ENCODE measurements around the gene ACOT8.
"Not testable (repeated sequence)": the region's sequence is repeated elsewhere in the genome, so short reads cannot be mapped to it uniquely, and the experiment has no call there.

The ACOT8 gene

DNA sequence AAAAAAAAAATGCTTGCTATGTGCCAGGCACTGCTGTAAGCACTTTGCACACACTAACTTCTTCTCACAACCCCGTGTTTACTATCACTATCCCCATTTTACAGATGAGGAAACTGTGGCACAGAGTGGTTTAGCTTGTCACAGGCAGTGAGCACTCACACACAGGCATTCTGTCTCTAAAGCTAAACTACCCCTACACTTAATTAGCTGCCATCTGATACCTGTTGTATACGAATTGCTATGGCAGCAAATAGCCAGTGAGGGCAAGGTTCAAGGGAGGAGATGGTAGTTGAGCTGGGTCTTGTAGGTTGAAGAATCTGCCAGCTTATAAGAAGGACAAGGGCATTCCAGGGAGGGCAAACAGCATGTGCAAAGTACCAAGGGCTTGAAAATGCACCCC, 35.2 kb downstream of the ACOT8 start:
- TF ChIP-seq GATA1 (IDR thresholded peaks at IDR 0.05; ENCODE audit: low read depth, low read length) (no peak), POLR2A (IDR thresholded peaks at IDR 0.05; ENCODE audit: low read length) (no peak)
- DNase-seq: no peak

DNA sequence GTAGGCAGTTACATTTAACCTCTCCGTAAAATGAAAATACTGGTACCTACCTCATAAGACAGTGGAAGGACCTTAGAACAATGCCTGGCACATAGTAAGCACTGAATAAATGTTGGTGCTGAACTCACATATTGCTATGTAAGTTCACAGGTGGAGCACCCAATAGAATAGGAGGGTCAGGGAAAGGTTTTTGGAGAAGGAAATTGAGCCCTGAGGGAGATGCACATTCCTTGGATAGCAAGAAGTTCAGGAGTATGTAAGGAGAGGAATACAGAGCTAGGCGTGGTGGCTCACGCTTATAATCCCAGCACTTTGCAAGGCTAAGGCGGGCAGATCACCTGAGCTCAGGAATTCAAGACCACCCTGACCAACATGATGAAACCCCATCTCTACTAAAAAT, 37.7 kb downstream of the ACOT8 start:
- TF ChIP-seq GATA1 (IDR thresholded peaks at IDR 0.05; ENCODE audit: low read depth, low read length) (no peak), POLR2A (IDR thresholded peaks at IDR 0.05; ENCODE audit: low read length) (no peak)
- no peak for DNase-seq

DNA sequence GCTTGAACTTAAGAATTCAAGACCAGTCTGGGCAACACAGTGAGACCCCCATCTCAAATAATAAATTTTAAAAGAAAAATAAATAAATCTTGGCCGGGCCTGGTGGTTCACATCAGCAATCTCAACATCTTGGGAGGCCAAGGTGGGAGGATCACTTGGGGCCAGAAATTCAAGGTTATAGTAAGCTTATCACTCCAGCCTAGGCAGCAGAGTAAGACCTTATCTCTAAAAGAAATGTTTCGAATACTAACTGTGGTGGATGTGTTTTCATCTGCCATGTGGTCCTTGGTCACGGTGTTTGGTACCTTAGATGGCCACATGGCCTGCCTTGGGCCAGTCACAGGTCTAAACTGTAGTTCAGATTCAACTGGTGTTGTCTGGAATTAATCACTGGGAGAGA, 39.0 kb downstream of the ACOT8 start:
- peak in 1 of 2 experiments; percentile 70 for DNase-seq
- no peak for TF ChIP-seq POLR2A (IDR thresholded peaks at IDR 0.05; ENCODE audit: low read length)
- no peak for TF ChIP-seq GATA1 (IDR thresholded peaks at IDR 0.05; ENCODE audit: low read depth, low read length)

GRCh38 chr20:45817376-45818194, 39.6 kb downstream of the ACOT8 start:
- TF ChIP-seq GATA1 (IDR thresholded peaks at IDR 0.05; ENCODE audit: low read depth, low read length) (no peak), POLR2A (IDR thresholded peaks at IDR 0.05; ENCODE audit: low read length) (peak; percentile 22)
- DNase-seq: no peak

DNA sequence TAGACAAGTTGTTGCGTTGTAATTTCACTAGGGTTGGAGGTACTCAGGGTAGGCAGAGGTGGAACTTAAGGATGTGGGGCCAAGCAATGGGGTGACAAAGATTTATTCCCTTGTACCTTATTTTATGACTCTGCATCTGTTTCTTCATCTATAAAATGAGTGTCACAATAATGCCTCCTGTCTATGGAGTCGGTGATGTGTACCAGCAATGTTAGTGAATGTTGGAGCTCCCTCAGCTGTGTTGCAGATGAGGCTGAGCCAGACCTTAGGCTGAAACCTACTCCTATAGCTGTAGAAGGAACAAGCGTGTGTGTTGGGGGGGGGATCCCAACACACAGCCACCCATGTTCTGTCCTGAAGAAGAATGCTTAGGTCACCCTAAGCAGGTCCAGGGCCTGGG, 40.2 kb downstream of the ACOT8 start:
- TF ChIP-seq POLR2A (IDR thresholded peaks at IDR 0.05; ENCODE audit: low read length) (no peak), GATA1 (IDR thresholded peaks at IDR 0.05; ENCODE audit: low read depth, low read length) (no peak)
- no peak for DNase-seq

- TF ChIP-seq GATA1 (IDR thresholded peaks at IDR 0.05; ENCODE audit: low read depth, low read length): no peak
- no peak for TF ChIP-seq POLR2A (IDR thresholded peaks at IDR 0.05; ENCODE audit: low read length)
Measured at GRCh38 chr20:45814314-45814713, 42.9 kb downstream of the ACOT8 start.

GRCh38 chr20:45813489-45813888, 43.7 kb downstream of the ACOT8 start:
- TF ChIP-seq GATA1 (IDR thresholded peaks at IDR 0.05; ENCODE audit: low read depth, low read length) (no peak), POLR2A (IDR thresholded peaks at IDR 0.05; ENCODE audit: low read length) (no peak)
- DNase-seq: no peak

More at GRCh38 chr20:45814314-45814713, 42.9 kb downstream of the ACOT8 start:
- no peak for DNase-seq

GRCh38 chr20:45813006-45813340, 44.2 kb downstream of the ACOT8 start:
- no peak for TF ChIP-seq GATA1 (IDR thresholded peaks at IDR 0.05; ENCODE audit: low read depth, low read length)

GRCh38 chr20:45812157-45813005, 44.8 kb downstream of the ACOT8 start, which contains the start of gene UBE2C:
Gene UBE2C (plus strand): TSS chr20:45812644. CDS start chr20:45812696, 52 bp downstream.
- peak; percentile 96 to 98 for DNase-seq
- TF ChIP-seq POLR2A (IDR thresholded peaks at IDR 0.05; ENCODE audit: low read length) (peak; percentile 71), GATA1 (IDR thresholded peaks at IDR 0.05; ENCODE audit: low read depth, low read length) (no peak)

More at GRCh38 chr20:45813006-45813340, 44.2 kb downstream of the ACOT8 start:
- no peak for DNase-seq

- peak in 1 of 2 experiments; percentile 17 for DNase-seq
- no peak for TF ChIP-seq POLR2A (IDR thresholded peaks at IDR 0.05; ENCODE audit: low read length)
- TF ChIP-seq GATA1 (IDR thresholded peaks at IDR 0.05; ENCODE audit: low read depth, low read length): no peak
Measured at GRCh38 chr20:45810191-45810970, 46.8 kb downstream of the ACOT8 start.

DNA sequence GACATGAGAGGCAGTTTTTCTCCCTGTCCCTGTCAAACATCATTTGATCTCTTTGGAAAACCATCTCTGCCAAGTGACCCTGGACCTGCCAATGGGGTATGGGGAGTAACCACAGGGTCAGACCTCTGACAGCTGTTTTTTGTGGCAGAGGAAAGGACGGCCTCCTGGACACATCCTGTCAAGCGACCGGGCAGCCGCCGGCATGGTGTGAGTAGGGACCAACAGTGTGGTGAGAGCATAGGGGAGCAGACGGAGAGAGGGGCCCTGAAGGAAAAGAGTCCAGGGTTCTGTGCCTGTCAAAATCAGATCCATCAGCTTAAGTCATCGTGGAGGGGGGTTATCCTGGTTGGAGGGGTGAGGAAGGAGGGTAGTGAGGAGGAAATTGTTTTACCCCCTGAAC, 55.3 kb downstream of the ACOT8 start:
- no peak for TF ChIP-seq POLR2A (IDR thresholded peaks at IDR 0.05; ENCODE audit: low read length)
- no peak for DNase-seq

DNA sequence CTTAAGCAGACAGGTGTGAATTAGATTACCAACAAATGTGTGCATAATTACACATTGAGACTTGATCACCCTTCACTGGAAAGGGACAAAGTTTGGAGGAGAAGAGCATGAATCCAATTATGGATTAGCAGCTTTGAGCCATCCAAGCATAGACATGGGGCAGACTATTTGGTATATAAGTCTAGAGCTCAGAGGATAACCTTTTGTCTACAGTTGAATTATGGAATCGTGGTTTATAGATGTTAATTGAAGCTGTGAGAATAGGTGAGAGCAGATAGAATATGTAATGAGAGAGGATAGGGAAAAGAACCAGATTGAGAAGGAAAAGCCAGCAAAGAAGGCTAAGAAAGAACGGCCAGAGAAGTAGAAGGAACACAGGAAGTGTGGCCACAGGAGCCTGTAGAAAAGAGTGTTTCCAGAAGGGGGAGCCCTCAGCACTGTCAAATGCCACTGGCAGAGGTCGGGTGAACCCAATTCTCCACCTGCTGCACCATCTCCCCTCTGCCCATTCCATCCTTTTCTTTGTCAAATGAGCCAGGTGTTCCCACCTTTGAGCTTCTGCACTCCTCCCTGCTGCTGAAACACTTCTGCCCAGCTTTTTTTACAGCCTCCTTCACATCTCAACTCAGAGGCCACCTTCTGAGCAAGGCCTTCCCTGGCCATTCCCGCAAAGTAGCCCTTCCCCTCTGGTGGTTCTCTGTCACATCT, 58.1 kb downstream of the ACOT8 start:
- no peak for TF ChIP-seq GATA1 (IDR thresholded peaks at IDR 0.05; ENCODE audit: low read depth, low read length)
- no peak for TF ChIP-seq POLR2A (IDR thresholded peaks at IDR 0.05; ENCODE audit: low read length)
- DNase-seq: peak; percentile 68 to 86

DNA sequence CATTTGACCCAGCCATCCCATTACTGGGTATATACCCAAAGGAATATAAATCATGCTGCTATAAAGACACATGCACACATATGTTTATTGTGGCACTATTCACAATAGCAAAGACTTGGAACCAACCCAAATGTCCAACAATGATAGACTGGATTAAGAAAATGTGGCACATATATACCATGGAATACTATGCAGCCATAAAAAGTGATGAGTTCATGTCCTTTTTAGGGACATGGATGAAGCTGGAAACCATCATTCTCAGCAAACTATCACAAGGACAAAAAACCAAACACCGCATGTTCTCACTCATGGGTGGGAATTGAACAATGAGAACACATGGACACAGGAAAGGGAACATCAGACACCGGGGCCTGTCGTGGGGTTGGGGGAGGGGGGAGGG, 59.2 kb downstream of the ACOT8 start:
- DNase-seq: not testable (repeated sequence)

DNA sequence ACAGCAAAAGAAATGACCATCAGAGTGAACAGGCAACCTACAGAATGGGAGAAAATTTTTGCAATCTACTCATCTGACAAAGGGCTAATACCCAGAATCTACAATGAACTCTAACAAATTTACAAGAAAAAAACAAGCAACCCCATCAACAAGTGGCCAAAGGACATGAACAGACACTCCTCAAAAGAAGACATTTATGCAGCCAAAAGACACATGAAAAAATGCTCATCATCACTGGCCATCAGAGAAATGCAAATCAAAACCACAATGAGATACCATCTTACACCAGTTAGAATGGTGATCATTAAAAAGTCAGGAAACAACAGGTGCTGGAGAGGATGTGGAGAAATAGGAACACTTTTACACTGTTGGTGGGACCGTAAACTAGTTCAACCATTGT, 59.7 kb downstream of the ACOT8 start:
- not testable (repeated sequence) for DNase-seq

Data from erythroblast (primary cell).